ENCODE results near the gene PVALEF.

The PVALEF gene

GRCh38 chr17:81194941-81195901 is 29.9 kb downstream of the PVALEF start:
- no peak overlapping the region for H3K4me3 ChIP-seq (ENCODE audit: low read depth, low read length)

DNA sequence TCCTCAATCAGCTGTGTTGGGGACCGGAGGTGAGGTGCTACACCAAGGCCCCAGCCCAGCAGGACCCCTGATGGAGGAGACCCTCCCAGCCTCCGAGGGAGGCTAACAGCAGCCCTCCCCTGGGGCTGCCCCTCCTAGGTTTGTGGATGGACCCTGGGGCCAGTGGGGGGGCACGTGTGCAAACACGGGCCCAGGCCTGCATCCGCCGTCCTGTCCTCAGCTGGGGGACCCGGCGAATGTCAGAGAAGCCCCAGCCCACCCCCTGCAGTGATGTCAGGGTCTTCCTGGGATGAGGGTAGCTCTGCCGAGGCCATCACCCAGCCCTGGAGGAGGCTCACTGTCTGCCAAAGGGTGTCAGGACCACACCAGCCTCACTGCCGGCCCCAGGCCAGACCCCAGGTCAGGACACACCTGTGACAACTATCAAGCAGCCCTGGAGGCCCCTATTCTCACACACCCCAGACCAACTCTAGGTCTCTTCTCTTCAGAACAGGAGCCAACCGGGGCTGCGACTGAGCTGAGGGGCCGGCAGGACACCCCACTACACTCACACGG is 30.7 kb downstream of the PVALEF start:
- H3K4me3 ChIP-seq (ENCODE audit: low read depth, low read length), result no peak overlapping the region

DNA sequence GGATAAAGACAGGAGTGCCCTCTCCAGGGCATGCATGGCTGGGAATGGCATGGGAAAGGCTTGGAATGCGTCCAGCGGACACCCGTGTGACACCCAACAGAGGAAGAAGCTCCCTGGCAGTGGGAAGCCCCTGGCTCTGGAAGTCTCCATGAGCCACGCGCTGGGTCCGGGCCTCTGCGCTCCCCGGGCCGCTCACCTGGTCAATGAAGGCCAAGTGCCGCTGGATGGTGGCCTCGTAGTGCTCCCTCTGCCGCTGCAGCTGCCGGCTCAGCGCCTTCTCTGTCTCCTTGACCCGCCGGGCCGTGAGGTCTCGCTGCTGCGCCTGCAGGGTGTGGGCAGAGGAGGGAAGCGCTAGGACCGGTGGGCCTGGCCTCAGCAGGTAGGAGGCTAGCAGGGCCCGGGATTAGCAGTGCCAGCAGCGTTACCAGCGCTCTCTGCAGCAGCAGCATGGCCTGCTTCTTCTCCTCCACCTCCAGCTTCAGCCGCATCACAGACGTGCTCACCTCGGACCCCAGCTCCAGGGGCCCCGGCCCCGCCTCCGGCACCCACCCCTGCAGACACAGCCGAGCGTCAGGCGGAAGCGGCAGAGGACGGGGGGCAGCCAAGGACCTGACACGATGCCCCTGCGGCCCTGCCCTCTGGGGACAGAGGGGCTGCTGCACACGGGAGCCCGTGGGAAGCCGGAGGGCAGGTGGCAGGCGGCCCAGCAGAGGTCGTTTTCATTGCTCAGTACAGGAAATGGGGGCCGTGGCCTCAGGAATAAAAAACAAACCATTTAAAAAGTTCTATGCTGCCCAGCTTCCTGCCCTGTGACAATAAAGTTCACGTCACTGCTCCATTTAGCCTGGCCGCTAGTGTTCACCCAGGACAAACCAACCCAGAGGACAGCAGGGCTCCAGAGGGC is 31.4 kb downstream of the PVALEF start:
- no peak overlapping the region for H3K4me3 ChIP-seq (ENCODE audit: low read depth, low read length)

- H3K4me3 ChIP-seq (ENCODE audit: low read depth, low read length), result no peak overlapping the region
These were observed 32.1 kb downstream of the PVALEF start for GRCh38 chr17:81197409-81197795.

DNA sequence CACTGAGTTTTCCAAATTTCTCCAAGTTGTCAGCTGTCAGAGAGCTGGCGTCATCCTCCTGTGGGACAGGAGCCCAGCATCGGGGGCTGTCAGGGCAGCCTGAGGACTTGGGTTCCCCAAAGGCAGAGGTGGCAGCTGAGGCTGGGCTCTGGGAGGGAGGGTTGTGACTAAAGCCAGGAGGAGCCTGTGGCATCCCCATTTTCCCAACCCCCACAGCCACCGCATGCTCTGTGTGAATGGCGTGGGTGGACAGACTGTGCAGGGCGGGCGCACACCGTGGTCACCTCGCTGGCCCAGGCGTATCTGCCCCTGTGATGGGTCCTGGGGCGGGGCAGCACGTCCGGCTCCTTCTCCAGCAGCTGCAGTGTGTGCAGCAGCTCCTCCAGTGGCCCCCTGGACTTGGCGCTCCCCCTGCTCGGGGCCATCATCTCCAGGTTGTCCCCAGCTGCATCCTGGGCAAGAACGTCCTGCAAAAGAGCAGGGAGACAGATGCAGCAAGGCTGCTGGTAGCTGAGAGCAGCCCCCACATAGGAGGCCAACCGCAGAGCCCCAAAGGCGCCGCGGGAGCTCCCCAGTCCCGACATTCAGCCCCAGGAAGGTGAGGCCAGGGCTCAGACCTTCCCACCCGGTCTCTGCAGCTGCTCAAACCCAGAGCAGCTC is 32.7 kb downstream of the PVALEF start:
- no peak overlapping the region for H3K4me3 ChIP-seq (ENCODE audit: low read depth, low read length)

DNA sequence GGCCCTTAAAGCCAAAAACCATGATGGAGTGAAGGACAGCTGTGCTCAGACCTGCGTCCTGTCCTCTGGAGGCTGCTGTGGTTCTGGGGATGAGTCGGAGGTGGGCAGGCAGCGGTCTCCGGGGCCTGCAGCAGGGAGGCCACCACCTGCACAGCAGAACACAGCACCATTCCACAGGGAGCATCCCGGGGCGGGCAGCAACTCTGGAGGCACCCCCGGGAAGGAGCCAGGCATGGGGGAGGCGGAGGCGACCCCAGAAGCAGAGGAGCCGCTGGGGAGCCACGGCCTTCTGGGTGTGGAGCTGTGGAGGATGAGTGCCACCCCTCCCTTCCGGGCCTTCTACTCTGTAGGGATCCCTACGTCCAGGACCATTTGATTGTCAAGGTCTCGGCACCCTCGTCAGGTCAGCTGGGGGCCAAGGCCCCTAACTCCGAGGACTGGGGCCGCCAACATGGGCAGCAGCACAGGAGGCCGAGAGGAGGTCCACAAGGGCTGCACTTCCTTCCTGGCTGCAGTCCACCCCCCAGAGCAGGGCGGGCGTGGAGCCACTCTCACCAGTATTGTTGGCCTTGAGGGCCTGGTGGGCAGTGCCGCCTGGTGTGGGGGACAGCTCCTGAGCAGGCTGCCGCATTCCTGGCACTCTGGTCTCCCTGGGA is 33.6 kb downstream of the PVALEF start:
- no peak overlapping the region for H3K4me3 ChIP-seq (ENCODE audit: low read depth, low read length)

GRCh38 chr17:81199482-81199830 is 34.1 kb downstream of the PVALEF start:
- H3K4me3 ChIP-seq (ENCODE audit: low read depth, low read length), result no peak overlapping the region

DNA sequence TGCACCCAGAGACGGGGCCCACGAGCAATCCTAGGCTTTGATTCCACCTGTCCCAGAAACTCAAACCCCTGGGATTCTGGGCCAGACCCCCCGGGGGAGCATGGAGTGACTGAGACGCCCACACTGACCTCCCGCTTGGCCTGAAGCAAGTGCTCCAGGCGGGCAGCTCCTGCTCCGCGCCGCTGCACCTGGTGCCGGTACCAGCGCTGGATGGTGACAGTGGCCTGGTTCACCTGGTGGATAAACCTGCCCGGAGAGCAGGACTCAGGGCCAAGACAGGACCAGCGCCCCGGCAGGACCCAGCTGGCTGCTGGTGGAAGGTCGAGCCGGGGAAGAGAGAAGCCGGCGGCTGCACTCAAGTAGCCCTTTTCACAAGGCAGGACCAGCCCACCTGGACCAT is 34.9 kb downstream of the PVALEF start:
- H3K4me3 ChIP-seq (ENCODE audit: low read depth, low read length), result no peak overlapping the region

DNA sequence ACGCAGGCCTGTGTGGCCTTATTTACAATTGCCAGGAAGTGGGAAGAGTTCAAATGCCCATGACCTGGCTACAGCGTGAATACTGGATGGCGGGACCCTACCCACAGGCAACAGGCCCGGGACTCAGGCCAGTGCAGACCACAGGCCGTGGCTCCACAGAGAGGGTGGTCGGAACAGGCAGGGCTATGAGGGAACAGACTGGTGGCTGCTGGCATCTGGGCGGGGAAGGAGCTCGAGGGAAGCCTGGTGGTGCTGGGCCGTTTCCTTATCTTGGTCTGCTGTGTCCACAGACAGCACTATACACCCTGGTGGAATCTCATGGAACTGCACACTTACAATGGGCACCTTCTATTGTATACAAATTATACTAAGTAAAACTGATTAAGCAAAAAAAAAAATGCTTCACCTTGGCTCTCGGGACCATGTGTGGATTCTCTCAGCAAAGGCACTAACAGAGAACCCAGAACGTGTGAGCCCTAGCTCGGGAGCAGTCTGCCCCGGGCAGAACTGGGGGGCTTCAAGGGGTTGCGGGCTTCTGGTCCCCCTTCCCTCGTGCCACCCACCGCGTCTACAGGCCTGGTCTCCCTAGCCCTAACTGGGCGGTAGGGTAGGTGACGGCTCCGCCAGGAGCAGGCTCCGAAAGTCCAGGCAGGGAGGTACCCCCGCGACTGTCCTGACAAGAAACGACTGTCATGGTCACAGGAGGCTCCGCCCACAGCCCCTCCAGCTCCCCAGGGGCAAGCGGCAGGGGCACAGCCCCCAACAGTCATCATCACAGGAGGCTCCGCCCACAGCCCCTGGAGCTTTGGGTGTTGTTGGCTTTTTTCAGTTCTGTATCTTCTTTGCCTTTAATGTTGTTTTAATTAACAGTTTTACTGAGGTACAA is 35.6 kb downstream of the PVALEF start:
- no peak overlapping the region for H3K4me3 ChIP-seq (ENCODE audit: low read depth, low read length)

DNA sequence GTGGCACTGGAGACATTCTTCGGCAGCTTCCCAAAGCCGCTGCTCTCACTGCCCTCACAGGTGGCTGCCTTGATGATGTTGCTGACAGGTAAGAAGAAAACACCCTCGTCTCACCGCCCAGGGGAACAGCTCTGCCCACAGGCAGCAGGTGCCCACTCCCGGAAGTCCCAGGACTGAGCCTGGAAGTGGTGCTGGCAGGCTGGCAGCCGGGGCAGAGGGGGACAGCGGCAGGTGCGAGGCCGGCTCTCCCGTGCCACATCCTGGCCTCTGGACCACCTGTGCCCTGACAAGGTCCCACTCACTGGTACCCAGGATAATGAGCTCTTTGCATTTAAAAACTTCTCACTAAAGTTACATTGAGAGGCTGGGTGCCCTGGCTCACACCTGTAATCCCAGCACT is 37.0 kb downstream of the PVALEF start:
- no peak overlapping the region for H3K4me3 ChIP-seq (ENCODE audit: low read depth, low read length)

- H3K4me3 ChIP-seq (ENCODE audit: low read depth, low read length), result no peak overlapping the region
These were observed 37.8 kb downstream of the PVALEF start for GRCh38 chr17:81203136-81203535.

DNA sequence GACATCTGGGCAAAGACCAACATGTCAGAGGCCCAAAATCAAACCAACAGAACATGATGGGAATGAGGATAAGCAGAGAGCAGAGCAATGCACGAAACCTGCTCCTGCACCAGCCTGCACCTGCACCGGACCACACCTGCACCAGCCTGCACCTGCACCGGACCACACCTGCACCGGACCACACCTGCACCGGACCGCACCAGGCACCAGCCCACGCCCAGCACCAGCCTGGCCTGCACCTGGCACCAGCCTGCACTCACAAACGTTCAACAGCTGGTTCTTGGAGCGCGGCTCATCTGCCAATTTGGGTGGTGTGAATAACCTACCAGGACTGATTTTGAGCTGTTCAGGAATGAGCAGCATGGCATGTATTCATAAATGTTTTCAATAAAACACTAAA is 39.3 kb downstream of the PVALEF start:
- no peak overlapping the region for H3K4me3 ChIP-seq (ENCODE audit: low read depth, low read length)

- H3K4me3 ChIP-seq (ENCODE audit: low read depth, low read length), result no peak overlapping the region
These were observed 40.9 kb downstream of the PVALEF start for GRCh38 chr17:81206166-81206565.

GRCh38 chr17:81206657-81207056 is 41.4 kb downstream of the PVALEF start:
- H3K4me3 ChIP-seq (ENCODE audit: low read depth, low read length), result no peak overlapping the region

- H3K4me3 ChIP-seq (ENCODE audit: low read depth, low read length), result no peak overlapping the region
These were observed 42.6 kb downstream of the PVALEF start for GRCh38 chr17:81207610-81208581.

- H3K4me3 ChIP-seq (ENCODE audit: low read depth, low read length), result no peak overlapping the region
These were observed 43.3 kb downstream of the PVALEF start for GRCh38 chr17:81208651-81209050.

- no peak overlapping the region for H3K4me3 ChIP-seq (ENCODE audit: low read depth, low read length)
These were observed 43.8 kb downstream of the PVALEF start for GRCh38 chr17:81209141-81209540.

DNA sequence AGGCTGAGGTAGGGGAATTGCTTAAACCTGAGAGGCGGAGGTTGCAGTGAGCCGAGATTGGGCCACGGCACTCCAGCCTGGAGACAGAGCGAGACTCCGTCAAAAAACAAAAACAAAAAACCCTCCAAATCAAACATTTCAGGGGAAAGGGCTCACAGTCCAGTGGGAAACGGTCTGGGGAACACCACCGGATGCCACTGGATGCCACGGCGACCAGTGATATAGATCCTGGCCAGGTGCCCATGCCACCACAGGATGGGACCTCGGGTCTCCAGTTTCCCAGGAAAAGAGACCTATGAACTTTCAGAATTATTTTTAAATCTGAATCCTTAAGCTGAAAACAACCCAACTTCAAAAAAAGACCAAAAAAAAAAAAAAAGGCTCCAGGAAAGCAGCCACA is 45.2 kb downstream of the PVALEF start:
- no peak overlapping the region for H3K4me3 ChIP-seq (ENCODE audit: low read depth, low read length)
